GM12892 (cell line): Measurements from ENCODE around the gene PRKAR2A.
A peak's percentile ranks its signal among the peaks of the same experiment; 100 is the strongest.
"Not testable (repeated sequence)": the region's sequence is repeated elsewhere in the genome, so short reads cannot be mapped to it uniquely, and the experiment has no call there.

Experiments used
- DNase-seq: peaks from one replicate; pipeline ENCODE4 v3.0.0; 2011; ENCODE audit not compliant: insufficient read length
- FAIRE-seq: peaks from 2 replicates; lab custom pipeline; 2011; peaks lifted over from hg19 to GRCh38; lab: Jason Lieb, UNC
- POLR2A ChIP-seq: IDR thresholded peaks from 2 replicates; pipeline ENCODE4 v1.6.1; 2011; ENCODE audit warnings: low read depth, low read length, control low read depth
- POLR2AphosphoS5 ChIP-seq: IDR thresholded peaks from 2 replicates; pipeline ENCODE4 v1.6.1; 2011; ENCODE audit warnings: low read depth, low read length, control low read depth
- TAF1 ChIP-seq: IDR thresholded peaks from 2 replicates; pipeline ENCODE4 v1.6.1; 2011; ENCODE audit warnings: low read depth, mild to moderate bottlenecking, control low read depth, low read length, borderline replicate concordance

The PRKAR2A gene

GRCh38 chr3:48759071-48759470 is 88.6 kb downstream of the PRKAR2A start:
- no peak for TF ChIP-seq TAF1
- TF ChIP-seq POLR2AphosphoS5 = no peak
- no peak for TF ChIP-seq POLR2A
- no peak for FAIRE-seq
- DNase-seq = no peak

- DNase-seq (no peak), FAIRE-seq (no peak)
- TF ChIP-seq POLR2AphosphoS5 (no peak), POLR2A (no peak), TAF1 (no peak)
Observed at GRCh38 chr3:48756640-48757039, 91.0 kb downstream of the PRKAR2A start.

GRCh38 chr3:48750856-48751255 is 96.8 kb downstream of the PRKAR2A start:
- FAIRE-seq = no peak
- DNase-seq = no peak
- TF ChIP-seq TAF1 (no peak), POLR2AphosphoS5 (no peak), POLR2A (no peak)

- TF ChIP-seq TAF1 (no peak), POLR2A (no peak), POLR2AphosphoS5 (no peak)
- FAIRE-seq (no peak), DNase-seq (no peak)
Observed at GRCh38 chr3:48748754-48749153, 98.9 kb downstream of the PRKAR2A start.

GRCh38 chr3:48747706-48748105 is 100.0 kb downstream of the PRKAR2A start:
- no peak for TF ChIP-seq POLR2AphosphoS5
- no peak for TF ChIP-seq POLR2A
- TF ChIP-seq TAF1 = no peak
- DNase-seq (no peak), FAIRE-seq (no peak)

GRCh38 chr3:48747015-48747615 is 100.6 kb downstream of the PRKAR2A start:
- DNase-seq (no peak), FAIRE-seq (no peak)
- TF ChIP-seq TAF1 (no peak), POLR2A (no peak), POLR2AphosphoS5 (no peak)

- FAIRE-seq (no peak), DNase-seq (no peak)
- no peak for TF ChIP-seq POLR2A
Observed at GRCh38 chr3:48743773-48744172, 103.9 kb downstream of the PRKAR2A start.

- not testable (repeated sequence) for DNase-seq, FAIRE-seq
Observed at GRCh38 chr3:48741226-48741625, 106.4 kb downstream of the PRKAR2A start.

GRCh38 chr3:48739955-48740823 is 107.5 kb downstream of the PRKAR2A start:
- DNase-seq (peak; percentile 85), FAIRE-seq (peak; percentile 91)
- no peak for TF ChIP-seq POLR2A
- no peak for TF ChIP-seq TAF1
- TF ChIP-seq POLR2AphosphoS5 = no peak

- no peak for DNase-seq
- TF ChIP-seq POLR2AphosphoS5 (no peak), POLR2A (no peak), TAF1 (no peak)
- FAIRE-seq = no peak
Observed at GRCh38 chr3:48739617-48739954, 108.1 kb downstream of the PRKAR2A start.

- FAIRE-seq = no peak
- DNase-seq = no peak
- TF ChIP-seq POLR2AphosphoS5 (no peak), TAF1 (no peak), POLR2A (no peak)
Observed at GRCh38 chr3:48738926-48739616, 108.6 kb downstream of the PRKAR2A start.

GRCh38 chr3:48738144-48738536 is 109.5 kb downstream of the PRKAR2A start:
- FAIRE-seq (no peak), DNase-seq (no peak)
- TF ChIP-seq TAF1 (no peak), POLR2A (no peak), POLR2AphosphoS5 (no peak)

GRCh38 chr3:48735075-48735767 is 112.5 kb downstream of the PRKAR2A start:
- not testable (repeated sequence) for DNase-seq, FAIRE-seq

GRCh38 chr3:48734541-48734940 is 113.1 kb downstream of the PRKAR2A start:
- DNase-seq = not testable (repeated sequence)

GRCh38 chr3:48733752-48734518 is 113.7 kb downstream of the PRKAR2A start:
- not testable (repeated sequence) for DNase-seq, FAIRE-seq

More at GRCh38 chr3:48734541-48734940, 113.1 kb downstream of the PRKAR2A start:
- FAIRE-seq = not testable (repeated sequence)
